Measurements from ENCODE around the gene ENO1. TPM values are rescaled to one million over a fixed set of nuclear protein-coding genes. Genes with fewer than 3 reads are reported as not detected.

The ENO1 gene
- total and polyA plus RNA-seq, 10 of the 15 experiments (the other 5 are each of a cell fraction or from before 2014, with no cell fraction given), result 1,850 to 4,219 (median 2,331) TPM

GRCh38 chr1:8889103-8889846, 10.8 kb upstream of the ENO1 start (continued):
- TF ChIP-seq TBL1XR1 (IDR thresholded peaks at IDR 0.05; ENCODE audit: low read depth, low read length) (no peak), TCF3 (IDR thresholded peaks at IDR 0.05; ENCODE audit: borderline replicate concordance, insufficient read depth, low read depth, low read length) (no peak), NFYB (IDR thresholded peaks at IDR 0.05; ENCODE audit: insufficient read depth, low read depth, low read length) (no peak), HSF1 (IDR thresholded peaks at IDR 0.05; ENCODE audit: low read depth, low read length) (no peak), ZNF217 (IDR thresholded peaks at IDR 0.05) (no peak), HDGF (IDR thresholded peaks at IDR 0.05) (no peak), MYC (IDR thresholded peaks at IDR 0.05; ENCODE audit: insufficient read depth, insufficient read length, insufficient replicate concordance, low read length, severe bottlenecking) (no peak)

GRCh38 chr1:8886589-8886988, 8.1 kb upstream of the ENO1 start:
- ChIA-PET SMC1A (ENCODE audit: uncharacterized antibody, unreplicated experiment) (no interaction called here), POLR2A (interaction anchor here (1.9 kb wide), 1 partner anchor 8 kb away, joined by 5 read pairs; the partner anchor contains the start of gene ENO1), CTCF (interaction anchor here (0.7 to 2.2 kb wide), 2 partner anchors 37 to 38 kb away, joined by 3 to 6 read pairs; no protein-coding TSS in a partner anchor), RAD21 (ENCODE audit: unreplicated experiment) (no interaction called here)
- no peak overlapping the region for H3K9ac ChIP-seq (ENCODE audit: control insufficient read depth, insufficient read depth, low read length)
- no peak for DNase-seq (ENCODE audit: low read depth, low spot score)
- no peak overlapping the region for H3K27ac ChIP-seq (ENCODE audit: control insufficient read depth, insufficient read depth)
- H3K9me3 ChIP-seq (replicated peaks; ENCODE audit: control insufficient read depth, insufficient read depth, low read length), result no peaks in the 10 kb centered on the region
- no peaks in the 10 kb centered on the region for H3K4me1 ChIP-seq (ENCODE audit: control insufficient read depth, insufficient read depth, low read length)
- in situ Hi-C loops (cut with MboI) (no loop called here), intact Hi-C loops (cut with micrococcal nuclease; ENCODE audit: unreplicated experiment) (no loop called here)
- no peak overlapping the region for H3K4me3 ChIP-seq
- no peak overlapping the region for H3K4me2 ChIP-seq (ENCODE audit: control insufficient read depth, insufficient read depth)
- H4K20me1 ChIP-seq (ENCODE audit: control insufficient read depth, insufficient read depth), result no peaks in the 10 kb centered on the region
- no peaks in the 10 kb centered on the region for H3K36me3 ChIP-seq (ENCODE audit: control insufficient read depth in 2 of 2, insufficient read depth in 2 of 2, low read length in 1 of 2)
- H3K79me2 ChIP-seq (ENCODE audit: control insufficient read depth, insufficient read depth, low read length), result no peaks in the 10 kb centered on the region
- ATAC-seq, result no peak
- H3K27me3 ChIP-seq (replicated peaks in 1 of 2; ENCODE audit: control insufficient read depth in 2 of 2, insufficient read depth in 2 of 2, low read length in 1 of 2), result no peaks in the 10 kb centered on the region; a peak in 1 of 4 replicates
- no peak for FAIRE-seq
- no peak overlapping the region for H2AFZ ChIP-seq (ENCODE audit: control insufficient read depth, low read depth, low read length)
- 92% methylated on average over 2 of the region's 2 CpGs for WGBS (ENCODE audit: insufficient coverage, insufficient replicate concordance, low lambda C conversion rate, missing lambda C conversion rate)
- peak; percentile 55 for TF ChIP-seq ZBTB40 (IDR thresholded peaks at IDR 0.05; ENCODE audit: borderline replicate concordance)
- TF ChIP-seq RAD21 (IDR thresholded peaks at IDR 0.05; ENCODE audit: insufficient read depth, low read depth, low read length), result no peak
- no peak for TF ChIP-seq FOXM1 (IDR thresholded peaks at IDR 0.05; ENCODE audit: low read depth, low read length)
- no peak for TF ChIP-seq TCF7 (IDR thresholded peaks at IDR 0.05; ENCODE audit: borderline replicate concordance)
- no peak for TF ChIP-seq IKZF2 (IDR thresholded peaks at IDR 0.05)
- no TSS peak for BruUV-seq (replicated peaks)

Measured in GM12878 (cell line).